GOT3 (cell line): ENCODE measurements around the gene MICAL3.
"Not testable (repeated sequence)": the region's sequence is repeated elsewhere in the genome, so short reads cannot be mapped to it uniquely, and the experiment has no call there.

Source experiments
- DNase-seq: peaks from one replicate; lab custom pipeline; 2025; ENCODE audit warnings: mixed read lengths; lab: John Stamatoyannopoulos, UW

The MICAL3 gene

GRCh38 chr22:18000441-18001039 lies 23.8 kb downstream of the MICAL3 start:
- DNase-seq = no peak

- no peak for DNase-seq
Observed at GRCh38 chr22:17999851-18000250, 24.5 kb downstream of the MICAL3 start.

- DNase-seq = no peak
Observed at GRCh38 chr22:17998913-17999312, 25.4 kb downstream of the MICAL3 start.

GRCh38 chr22:17997456-17997855 lies 26.9 kb downstream of the MICAL3 start:
- no peak for DNase-seq

- DNase-seq = not testable (repeated sequence)
Observed at GRCh38 chr22:17995256-17995655, 29.1 kb downstream of the MICAL3 start.

- DNase-seq = no peak
Observed at GRCh38 chr22:17994424-17995108, 29.8 kb downstream of the MICAL3 start.

GRCh38 chr22:17992976-17993375 lies 31.4 kb downstream of the MICAL3 start:
- not testable (repeated sequence) for DNase-seq

- not testable (repeated sequence) for DNase-seq
Observed at GRCh38 chr22:17991992-17992391, 32.4 kb downstream of the MICAL3 start.

- no peak for DNase-seq
Observed at GRCh38 chr22:17990942-17991341, 33.4 kb downstream of the MICAL3 start.

- no peak for DNase-seq
Observed at GRCh38 chr22:17990147-17990546, 34.2 kb downstream of the MICAL3 start.

- no peak for DNase-seq
Observed at GRCh38 chr22:17988800-17989513, 35.4 kb downstream of the MICAL3 start.

- no peak for DNase-seq
Observed at GRCh38 chr22:17985606-17986005, 38.8 kb downstream of the MICAL3 start.

GRCh38 chr22:17985071-17985470 lies 39.3 kb downstream of the MICAL3 start:
- not testable (repeated sequence) for DNase-seq

- DNase-seq = no peak
Observed at GRCh38 chr22:17984114-17984513, 40.2 kb downstream of the MICAL3 start.

- no peak for DNase-seq
Observed at GRCh38 chr22:17982572-17983141, 41.7 kb downstream of the MICAL3 start.

- DNase-seq = no peak
Observed at GRCh38 chr22:17981497-17981896, 42.9 kb downstream of the MICAL3 start.

GRCh38 chr22:17980638-17981051 lies 43.7 kb downstream of the MICAL3 start:
- DNase-seq = no peak

- DNase-seq = no peak
Observed at GRCh38 chr22:17980015-17980590, 44.3 kb downstream of the MICAL3 start.

- no peak for DNase-seq
Observed at GRCh38 chr22:17978027-17978426, 46.3 kb downstream of the MICAL3 start.

- no peak for DNase-seq
Observed at GRCh38 chr22:17977371-17977770, 47.0 kb downstream of the MICAL3 start.

GRCh38 chr22:17976121-17976520 lies 48.2 kb downstream of the MICAL3 start:
- DNase-seq = no peak

GRCh38 chr22:17974703-17975372 lies 49.5 kb downstream of the MICAL3 start:
- no peak for DNase-seq
